HG02885 (cell line): ENCODE measurements around the gene FCGR3A.
A peak's percentile ranks its signal among the peaks of the same experiment; 100 is the strongest.
"Not testable (repeated sequence)": the region's sequence is repeated elsewhere in the genome, so short reads cannot be mapped to it uniquely, and the experiment has no call there.

Experiments
- ATAC-seq: cut with Tn5 transposase; IDR thresholded peaks from one replicate; pipeline ENCODE4 v1.9.1; 2021; ENCODE audit warnings: mild to moderate bottlenecking; ENCODE audit not compliant: unreplicated experiment, poor library complexity

Gene FCGR3A

GRCh38 chr1:161549652-161550051 is at the start of gene FCGR3A:
Gene FCGR3A (minus strand): TSS chr1:161549818. CDS start chr1:161549736, 82 bp downstream.
- ATAC-seq = no peak

GRCh38 chr1:161597077-161597476 is 47.5 kb upstream of the FCGR3A start:
- not testable (repeated sequence) for ATAC-seq

- ATAC-seq = not testable (repeated sequence)
Observed at GRCh38 chr1:161595583-161595982, 46.0 kb upstream of the FCGR3A start.

- ATAC-seq = not testable (repeated sequence)
Observed at GRCh38 chr1:161595173-161595572, 45.6 kb upstream of the FCGR3A start.

GRCh38 chr1:161594269-161594984 is 44.8 kb upstream of the FCGR3A start:
- ATAC-seq = not testable (repeated sequence)

- ATAC-seq = not testable (repeated sequence)
Observed at GRCh38 chr1:161593092-161593755, 43.6 kb upstream of the FCGR3A start.

- not testable (repeated sequence) for ATAC-seq
Observed at GRCh38 chr1:161592586-161592985, 43.0 kb upstream of the FCGR3A start.

GRCh38 chr1:161589920-161590319 is 40.3 kb upstream of the FCGR3A start:
- not testable (repeated sequence) for ATAC-seq

- not testable (repeated sequence) for ATAC-seq
Observed at GRCh38 chr1:161589365-161589764, 39.7 kb upstream of the FCGR3A start.

- ATAC-seq = not testable (repeated sequence)
Observed at GRCh38 chr1:161588596-161588995, 39.0 kb upstream of the FCGR3A start.

GRCh38 chr1:161582882-161583281 is 33.3 kb upstream of the FCGR3A start:
- ATAC-seq = not testable (repeated sequence)

- peak; percentile 82 for ATAC-seq
Observed at GRCh38 chr1:161580879-161581537, 31.4 kb upstream of the FCGR3A start.

- not testable (repeated sequence) for ATAC-seq
Observed at GRCh38 chr1:161579856-161580507, 30.4 kb upstream of the FCGR3A start.

GRCh38 chr1:161576676-161577075 is 27.1 kb upstream of the FCGR3A start:
- ATAC-seq = not testable (repeated sequence)

GRCh38 chr1:161571703-161572102 is 22.1 kb upstream of the FCGR3A start:
- not testable (repeated sequence) for ATAC-seq

- ATAC-seq = not testable (repeated sequence)
Observed at GRCh38 chr1:161566602-161566960, 17.0 kb upstream of the FCGR3A start.

GRCh38 chr1:161563522-161563921 is 13.9 kb upstream of the FCGR3A start:
- not testable (repeated sequence) for ATAC-seq

- not testable (repeated sequence) for ATAC-seq
Observed at GRCh38 chr1:161562441-161562840, 12.8 kb upstream of the FCGR3A start.

GRCh38 chr1:161560960-161561715 is 11.5 kb upstream of the FCGR3A start:
- ATAC-seq = not testable (repeated sequence)
